Activated CD4-positive, alpha-beta T cell treated with anti-CD3 and anti-CD28 coated beads, Interleukin-2, amount 50 U/mL, for 48 hours (primary cell): ENCODE results near the gene COPZ1.
"Not testable (repeated sequence)": the region's sequence is repeated elsewhere in the genome, so short reads cannot be mapped to it uniquely, and the experiment has no call there.

Source experiments
- DNase-seq, 2 experiments: peaks; one replicate each; pipeline ENCODE4 v3.0.0-alpha.2; 2020

The COPZ1 gene

DNA sequence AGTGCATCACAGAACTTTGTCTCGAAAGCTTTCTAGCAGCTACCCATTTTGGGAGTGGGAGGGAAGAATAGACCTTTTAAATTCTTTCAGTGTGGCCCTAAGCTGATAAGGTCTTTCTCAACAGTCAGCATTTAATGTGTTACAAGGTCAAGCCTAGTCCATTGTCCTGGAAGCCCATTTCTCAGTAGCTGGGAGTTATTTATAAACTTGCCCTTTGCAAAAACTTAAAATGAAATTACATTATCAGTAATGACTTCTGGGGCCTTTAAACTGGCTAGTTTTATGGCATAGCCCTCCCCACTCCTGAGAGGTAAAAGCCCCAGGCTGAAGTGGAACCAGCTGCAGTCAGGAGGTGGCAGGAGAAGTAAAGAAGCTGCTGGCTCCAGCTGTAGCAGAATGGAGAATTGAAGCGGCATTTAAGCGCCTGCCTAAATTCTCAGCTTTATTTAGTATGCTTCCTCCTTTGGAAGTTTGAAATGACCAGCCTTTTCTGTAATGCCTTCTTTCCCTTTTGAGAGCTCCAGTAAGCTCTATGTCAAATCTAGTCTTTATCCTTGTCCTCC is 12.4 kb downstream of the COPZ1 start:
- DNase-seq = no peak

DNA sequence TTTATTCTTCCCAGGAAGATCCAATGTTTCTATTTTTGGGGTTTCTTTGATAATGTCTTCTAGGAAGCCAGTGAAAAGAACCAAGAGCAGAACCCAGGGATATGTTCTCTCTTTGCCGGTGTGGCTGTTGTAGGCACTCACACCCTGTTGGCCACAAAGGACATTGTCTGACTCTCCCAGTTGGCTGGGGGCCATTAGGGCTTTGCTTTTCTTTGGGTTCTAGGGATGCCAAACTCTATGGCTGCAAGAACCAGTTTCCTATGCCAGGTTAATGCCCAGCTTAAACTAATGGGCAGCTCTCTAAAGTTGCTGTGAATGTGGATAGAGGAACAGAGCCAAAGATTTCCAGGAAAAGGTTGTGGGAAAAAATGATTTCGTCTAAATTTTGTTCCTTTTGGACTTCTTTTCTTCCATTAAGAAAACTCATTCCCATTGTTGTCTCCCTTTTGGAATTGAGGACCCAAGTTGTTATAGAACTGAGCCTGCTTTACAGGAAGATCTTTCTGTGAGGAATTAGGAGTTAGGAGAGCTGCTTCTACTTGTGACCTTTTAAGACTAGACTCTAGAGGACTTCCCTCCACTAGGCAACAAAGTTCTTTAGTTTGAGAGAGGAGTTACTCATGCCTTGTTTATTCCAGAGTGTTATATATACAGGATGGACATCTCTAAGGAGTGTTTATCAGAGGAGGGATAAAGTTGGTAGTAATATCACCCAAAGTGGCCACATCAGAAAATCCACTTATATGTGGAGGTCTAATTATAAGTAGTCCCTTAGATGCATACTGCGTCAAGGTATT is 13.1 kb downstream of the COPZ1 start:
- DNase-seq = no peak

DNA sequence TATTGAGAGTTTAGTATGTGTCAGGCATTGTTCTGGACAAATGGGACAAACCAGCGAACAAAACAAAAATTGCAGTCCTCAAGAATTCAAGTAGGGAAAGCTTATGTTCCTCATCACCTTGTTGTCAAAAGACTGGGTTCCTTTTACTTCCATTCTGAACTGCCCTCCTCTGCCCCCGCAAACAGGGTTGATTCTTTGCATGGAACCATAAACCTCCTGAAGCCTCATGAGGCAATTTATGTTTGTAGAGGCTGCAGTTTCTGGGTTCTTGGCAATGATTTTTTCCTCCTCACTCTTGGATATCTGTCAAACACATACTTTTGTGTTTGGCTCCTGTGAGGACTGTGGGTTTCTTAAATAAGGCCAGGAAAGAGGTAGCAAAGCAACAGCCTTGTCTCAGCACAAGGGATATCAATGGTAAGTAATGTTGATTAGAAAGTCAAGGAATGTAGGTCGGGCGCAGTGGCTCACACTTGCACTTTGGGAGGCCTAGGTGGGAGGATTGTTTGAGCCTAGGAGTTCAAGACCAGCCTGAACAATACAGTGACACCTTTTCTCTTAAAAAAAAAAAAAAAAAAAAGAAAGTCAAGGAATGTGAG is 13.9 kb downstream of the COPZ1 start:
- DNase-seq = no peak

DNA sequence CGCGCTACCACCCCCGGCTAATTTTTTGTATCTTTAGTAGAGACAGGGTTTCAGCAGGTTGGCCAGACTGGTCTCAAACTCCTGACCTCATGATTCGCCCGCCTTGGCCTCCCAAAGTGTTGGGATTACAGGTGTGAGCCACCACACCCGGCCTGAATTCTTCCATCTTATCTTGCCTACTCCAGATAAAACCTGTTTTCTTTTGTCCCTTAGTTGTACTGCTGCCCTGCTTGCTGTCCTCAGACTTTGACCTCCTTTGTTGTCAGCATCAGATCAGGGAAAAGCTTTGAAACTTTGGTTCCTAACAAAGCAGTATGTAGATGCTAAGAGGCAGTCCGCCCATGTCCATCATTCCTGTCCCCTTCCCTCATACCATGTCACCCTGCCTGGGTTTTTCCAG is 15.9 kb downstream of the COPZ1 start:
- no peak for DNase-seq

DNA sequence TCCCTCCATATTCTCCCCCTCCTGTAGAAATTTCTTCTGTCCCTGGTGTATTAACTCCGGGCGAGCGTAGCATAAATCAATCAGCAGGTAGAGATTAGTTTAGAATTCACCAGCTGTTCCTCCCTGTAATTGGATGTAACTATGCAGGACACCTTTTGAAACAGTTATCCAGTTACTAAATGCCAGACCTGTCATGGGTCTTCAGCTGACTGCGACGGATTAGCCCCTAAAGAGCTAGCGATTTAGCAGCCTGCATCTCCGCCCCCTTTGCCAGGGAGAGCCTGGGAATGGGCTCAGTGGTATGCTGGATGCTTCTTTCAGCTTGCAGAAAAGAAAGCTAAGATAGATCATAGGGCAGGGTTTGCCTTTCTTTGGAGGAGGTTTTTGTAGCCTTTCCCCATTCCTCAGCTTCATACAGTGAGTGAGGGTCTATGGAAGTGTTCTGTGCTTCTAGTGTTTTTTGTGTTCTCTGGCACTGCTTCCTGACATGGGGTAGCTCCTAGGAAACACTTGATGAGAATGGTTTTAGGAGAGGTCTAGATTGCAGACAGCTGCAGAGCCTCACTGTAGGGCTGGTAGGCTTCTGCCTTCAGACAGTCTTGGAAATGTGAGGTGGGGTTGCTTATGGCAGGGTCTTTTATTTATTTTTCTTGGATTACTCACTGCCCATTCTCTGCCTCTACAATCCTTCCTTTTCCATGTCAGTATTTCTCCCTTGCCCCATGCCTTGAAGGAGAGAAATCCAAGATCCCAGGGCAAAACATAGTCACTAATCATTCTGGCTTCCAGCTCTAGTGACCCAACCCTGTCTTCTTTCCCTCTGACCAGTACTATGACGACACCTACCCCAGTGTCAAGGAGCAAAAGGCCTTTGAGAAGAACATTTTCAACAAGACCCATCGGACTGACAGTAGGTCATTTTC is 16.7 kb downstream of the COPZ1 start:
- no peak for DNase-seq

DNA sequence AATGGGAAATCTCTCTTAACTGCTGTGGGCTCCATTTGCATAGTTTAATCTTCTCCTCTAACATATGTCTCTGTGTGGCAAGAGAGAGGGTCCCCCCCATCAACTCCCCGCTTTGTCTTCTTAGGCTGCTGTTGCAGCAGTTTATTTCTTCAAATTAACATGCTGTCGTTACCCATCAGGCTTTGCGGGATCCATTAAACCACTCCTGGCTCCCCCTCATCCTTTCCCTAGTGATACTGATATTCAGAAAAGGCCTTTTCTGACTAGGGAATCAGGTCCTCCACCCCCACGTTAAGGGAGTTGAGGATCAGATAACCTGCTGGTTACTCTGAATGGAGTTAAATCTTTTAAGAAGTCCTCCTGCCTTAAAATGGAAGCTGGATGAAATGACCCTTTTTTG is 24.1 kb downstream of the COPZ1 start:
- DNase-seq = no peak

DNA sequence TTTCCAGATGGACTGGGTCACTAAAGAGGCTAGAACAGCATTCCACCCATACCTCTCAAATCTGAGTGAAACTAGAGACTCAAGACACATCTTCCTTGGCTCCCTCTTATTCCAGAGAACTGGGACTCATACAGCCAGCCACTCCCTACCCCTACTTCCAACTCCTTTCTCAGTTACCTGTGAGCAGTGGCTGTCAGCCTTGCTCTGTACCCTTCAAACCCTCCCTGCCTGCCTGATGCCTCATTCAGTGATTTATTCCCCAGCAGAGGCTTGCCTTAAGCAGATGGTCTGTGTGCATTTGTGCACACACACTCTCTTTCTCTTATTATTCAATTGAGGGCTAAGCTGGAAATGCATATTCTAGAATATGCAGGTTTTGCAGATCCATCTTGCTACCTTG is 24.7 kb downstream of the COPZ1 start:
- DNase-seq = no peak

DNA sequence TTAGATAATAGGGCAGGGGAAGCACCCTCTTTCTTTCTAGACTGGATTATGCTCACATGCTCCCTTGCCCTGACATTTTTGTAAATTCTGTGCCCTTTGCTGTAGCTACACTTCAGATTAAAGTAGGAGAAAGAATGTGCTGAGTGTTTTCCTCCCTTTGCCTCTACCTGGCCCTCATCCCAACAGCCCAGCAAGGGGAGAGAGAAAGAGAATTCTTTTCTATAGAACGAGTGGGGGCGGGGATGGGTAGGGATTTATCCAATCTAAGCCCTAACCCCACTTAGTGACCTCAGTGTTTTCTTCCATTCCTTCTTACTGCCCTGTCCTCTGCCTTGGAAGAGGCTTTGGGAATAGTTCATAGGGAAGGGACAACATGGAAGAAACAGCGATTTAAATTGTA is 25.8 kb downstream of the COPZ1 start:
- DNase-seq = no peak

DNA sequence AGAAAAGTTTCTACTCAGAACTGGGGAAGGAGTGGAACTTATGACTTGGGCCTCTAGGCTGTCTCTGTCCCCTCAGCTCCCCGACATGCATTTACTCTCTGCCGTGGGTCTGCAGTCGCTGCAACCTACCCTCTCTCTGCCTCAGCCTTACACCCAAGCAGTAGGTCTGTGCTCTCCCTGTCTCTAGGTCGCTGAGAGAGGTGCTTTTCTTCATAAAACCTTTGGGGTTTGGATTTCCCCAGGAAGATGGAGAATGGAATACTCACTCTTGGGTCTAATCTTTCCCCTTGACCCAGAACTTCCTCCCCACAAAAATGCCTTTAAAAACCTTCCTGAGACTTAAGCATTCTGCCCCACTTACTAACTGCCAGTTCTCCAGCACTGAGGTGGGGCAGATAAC is 26.4 kb downstream of the COPZ1 start:
- DNase-seq = no peak

DNA sequence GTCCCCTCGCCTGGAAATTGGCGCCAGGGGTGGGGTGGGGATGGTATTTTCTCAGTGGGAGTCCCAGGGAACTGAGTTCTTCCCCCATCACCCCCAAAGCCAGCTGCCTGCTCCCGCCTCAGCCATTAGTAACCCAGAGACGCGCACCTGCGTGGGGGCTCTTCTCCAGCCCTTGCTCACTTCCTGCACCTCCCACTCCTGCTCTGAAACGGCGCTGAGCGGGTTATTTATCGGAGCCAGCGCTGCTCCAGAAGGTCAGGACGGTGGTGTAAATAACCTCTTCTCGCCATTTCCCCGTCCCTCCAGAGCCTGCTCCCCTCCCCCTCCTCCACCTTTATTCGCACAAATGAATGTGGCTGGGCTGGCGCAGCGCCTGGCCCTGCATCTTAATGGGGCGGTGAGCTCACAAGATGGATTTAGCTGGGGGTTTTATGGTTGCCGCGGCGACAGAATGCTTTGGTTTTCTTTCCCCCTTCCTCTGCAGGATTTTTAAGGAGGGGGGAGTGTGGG is 27.1 kb downstream of the COPZ1 start:
- DNase-seq = peak; percentile 40 to 50

DNA sequence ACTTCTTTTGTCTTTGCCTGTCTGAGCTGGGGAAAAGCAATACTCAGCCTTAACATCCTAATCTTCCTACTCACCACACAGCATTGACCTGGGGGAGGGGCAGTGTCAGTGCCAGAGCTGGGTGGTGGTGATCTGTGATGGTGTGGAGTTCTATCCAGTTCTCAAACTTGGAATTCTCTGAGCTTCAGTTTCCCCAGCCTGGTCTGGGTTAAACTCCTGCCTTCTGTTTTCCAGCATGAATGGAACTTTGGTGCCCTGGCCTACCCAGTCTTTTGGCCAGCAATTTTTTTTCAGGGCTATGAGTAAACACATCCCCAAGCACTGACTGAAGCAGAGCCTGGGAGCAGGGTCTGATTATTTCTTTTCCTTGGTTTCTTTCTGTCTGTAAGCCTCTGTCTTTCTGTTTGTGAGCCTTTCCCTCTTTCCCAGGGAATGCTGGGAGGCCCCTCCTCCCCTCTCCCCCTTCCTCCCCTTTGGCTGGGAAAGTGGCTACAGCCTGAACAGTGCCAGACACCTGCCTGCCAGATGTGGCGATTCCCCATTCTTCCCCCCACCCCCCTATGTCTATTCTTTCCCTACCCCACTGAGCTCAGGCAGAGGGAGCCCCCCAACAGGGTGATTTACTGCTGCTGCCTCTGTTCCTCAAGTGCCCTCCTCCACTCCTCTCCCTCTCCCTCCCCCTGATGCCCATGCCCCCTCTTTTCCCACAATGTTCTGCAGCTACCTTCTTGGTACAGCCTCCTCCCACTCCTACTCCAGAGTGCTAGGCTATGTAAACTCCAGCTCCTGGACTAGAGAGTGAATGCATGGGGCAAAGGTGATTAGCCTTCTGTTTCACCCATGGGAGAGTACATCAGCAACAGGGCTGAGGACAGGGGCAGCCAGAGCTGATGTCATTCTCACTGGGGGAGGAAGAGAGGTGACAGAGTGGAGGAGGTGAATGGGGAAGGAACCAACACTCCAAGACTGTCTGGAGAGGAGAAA is 28.3 kb downstream of the COPZ1 start:
- DNase-seq = no peak

DNA sequence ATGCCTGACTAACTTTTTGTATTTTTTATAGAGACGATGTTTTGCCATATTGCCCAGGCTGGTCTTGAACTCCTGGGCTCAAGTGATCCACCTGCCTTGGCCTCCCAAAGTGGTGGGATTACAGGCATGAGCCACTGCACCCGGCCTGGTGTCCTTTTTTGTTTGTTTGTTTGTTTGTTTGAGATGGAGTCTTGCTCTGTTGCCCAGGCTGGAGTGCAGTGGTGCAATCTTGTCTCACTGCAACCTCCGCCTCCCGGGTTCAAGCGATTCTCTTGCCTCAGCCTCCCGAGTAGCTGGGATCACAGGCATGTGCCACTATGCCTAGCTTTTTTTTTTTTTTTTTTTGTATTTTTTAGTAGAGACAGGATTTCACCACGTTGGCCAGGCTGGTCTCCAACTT is 29.3 kb downstream of the COPZ1 start:
- DNase-seq = not testable (repeated sequence)

DNA sequence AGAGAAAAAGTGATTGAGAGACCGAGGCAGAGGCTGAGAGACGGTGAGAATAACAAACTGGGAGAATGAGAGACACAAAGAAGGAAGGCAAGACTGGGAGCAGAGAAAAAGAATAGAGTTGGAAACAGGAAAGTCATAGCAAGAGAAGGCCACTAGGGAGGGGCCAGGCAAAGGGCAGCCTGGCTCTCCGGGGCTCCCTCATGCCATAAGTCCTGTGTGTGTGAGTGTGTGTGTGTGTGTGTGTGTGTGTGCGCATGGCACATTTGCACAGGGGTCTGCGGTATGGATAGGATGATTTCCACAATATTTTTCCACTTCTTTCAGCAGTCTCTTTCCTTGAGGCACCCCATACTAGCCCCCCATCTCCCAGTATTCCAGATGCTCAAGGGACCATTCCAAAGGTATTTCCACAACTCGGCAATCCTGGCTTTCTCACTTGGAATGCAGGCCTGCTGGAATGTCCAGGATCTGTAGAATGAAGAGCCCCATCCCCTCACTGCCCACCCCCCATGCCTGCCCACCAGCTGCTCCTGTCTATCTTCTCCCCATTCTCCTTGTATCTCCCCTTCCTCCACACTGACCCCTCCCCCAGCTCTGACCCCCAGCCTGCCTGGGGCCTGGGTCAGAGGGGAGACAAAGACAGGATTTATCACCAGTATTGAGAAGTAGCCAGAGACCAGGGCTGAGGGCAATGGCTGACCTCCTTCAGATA is 30.3 kb downstream of the COPZ1 start:
- no peak for DNase-seq

DNA sequence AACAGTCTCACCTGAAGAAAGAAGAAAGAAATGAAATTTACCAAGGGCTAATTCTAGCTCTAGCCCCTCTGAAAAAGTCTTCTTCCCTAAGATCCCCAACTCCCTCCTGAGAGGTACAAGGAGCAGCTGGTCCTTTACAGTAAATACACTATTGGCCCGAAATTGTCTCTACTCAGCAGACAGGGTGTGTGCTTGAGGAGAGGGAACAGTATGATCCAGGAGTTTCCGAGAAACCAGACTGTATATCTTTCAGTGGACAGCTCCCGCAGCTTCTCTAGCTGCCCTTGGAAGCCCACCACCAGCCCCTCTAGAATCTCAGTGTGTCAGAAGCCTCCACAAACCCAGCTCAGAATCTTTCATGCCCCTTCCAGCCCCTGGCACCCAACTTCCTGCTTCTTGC is 31.3 kb downstream of the COPZ1 start:
- DNase-seq = no peak

DNA sequence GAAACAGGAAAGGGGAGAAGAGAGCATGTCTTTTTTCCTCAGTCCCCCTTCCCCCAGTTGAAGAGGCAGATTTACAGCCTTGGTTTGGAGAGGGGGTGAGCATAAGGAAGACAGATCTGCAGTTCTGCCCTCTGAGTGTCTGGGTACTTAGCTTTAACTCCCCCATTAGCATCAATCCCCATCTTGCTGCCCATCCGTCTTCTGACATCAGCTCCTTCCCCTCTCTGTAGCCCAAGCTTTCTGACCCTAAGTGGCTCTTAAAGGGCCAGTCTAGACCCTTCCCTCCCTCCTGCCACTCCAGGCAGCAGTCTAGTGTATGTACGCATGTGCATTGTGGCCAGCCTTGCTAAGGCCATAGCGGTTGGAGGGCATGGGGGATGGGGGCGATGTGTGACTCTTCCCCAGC is 32.0 kb downstream of the COPZ1 start:
- DNase-seq = no peak

DNA sequence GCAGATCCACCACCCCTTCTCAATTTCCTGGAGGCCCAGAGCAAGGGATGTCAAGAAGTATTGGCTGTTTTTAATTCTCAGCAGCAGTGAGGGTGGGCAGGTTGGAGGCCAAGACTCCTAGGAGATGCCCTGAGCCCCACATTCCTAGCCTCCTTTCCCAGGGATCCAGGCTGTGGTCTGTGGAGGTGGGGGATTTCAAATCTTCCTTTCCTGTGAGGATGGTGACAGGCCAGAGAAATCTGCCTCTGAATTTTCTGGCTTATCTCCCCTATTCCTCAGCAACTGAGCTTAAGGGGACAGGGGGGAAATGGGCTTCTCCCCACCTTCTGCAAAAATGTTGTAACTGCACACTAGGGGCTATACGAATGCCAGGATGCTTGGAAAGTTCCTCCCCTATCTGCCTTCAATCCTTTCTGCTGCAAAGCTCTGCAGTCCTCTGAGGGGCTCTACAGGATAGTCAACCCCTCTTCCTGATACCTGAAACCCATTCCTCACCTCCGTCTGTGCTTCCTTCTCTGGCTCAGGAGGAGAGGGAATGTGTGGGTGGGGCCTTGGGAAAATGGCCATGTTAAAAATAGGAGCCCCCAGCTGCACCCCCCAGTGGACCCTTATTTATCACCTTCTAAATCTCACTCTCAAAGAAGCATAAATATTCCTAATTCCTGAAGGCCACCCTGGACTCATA is 32.7 kb downstream of the COPZ1 start:
- DNase-seq = no peak

DNA sequence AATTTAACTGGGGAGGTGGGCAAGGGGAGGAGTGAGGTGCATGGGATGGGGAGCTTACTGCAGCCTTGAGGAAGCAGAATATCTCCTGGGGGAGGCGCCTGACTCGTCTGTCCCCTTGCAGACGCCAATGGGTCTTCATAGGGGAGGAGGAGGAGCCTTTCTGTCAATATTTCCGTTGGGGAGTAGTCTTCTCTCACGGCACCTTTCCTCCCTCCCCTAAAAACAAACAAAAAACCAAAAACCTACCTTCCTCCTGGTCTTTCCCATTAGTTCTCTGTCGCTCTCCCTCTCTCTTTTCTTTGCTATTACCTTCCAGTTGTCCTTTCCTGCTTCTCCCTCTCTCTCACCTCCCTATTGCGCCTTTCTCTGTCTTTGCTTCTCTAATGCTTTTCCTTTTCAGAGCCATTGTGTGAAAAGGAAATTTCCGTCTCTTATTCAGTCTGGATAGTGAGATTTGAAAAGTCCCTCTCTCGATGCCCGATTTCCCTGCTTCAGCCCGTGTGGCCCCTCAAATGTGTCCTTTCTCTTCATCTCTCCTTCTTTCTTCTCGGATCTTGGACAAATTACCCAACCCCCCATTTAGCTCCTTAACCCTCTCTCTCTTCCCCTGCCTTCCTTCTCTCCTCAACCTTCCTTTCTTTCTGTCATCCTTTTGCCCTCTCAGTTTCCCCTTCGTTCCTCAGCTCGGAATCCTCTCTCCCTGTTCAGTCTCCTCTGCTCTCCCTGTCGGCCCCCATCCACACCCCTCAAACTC is 33.4 kb downstream of the COPZ1 start:
- DNase-seq = peak; percentile 37 to 54

DNA sequence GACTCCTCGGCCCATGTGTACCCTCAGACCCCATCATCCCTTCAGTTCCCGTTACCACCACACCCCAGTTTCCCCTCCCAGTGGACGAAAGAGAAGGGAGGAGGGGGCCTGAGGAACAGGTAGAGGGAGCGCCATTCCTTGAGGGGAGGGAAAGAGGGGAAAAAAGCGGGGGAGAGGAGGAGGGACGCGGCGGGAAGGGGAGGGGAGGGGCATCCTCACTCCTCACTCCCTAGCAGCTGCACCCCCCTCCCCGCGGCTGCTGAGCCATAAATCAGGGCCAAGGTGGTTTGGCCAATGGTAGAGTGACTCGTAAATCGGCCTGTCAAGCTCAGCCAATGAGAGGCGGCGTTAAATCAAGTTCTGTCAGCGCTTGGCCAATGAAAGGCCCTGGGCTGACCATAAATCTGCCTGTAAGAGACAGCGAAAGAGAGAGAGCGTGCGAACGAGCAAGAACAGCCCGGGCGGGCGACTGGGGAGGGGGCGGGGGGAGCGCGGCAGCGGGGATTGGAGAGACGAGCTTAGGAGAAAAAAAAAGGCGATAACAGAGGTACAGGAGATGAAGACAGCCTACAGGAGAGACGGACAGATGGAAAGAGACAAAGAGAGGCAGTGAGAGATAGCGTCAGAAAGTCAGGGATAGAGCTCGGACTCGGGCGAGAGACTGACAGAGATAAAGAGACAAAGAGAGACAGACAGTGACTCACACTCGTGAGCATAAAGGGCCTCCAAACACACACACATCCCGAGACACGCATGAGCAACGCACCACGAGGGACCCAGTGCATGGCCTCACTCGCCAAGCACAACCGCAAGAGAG is 34.2 kb downstream of the COPZ1 start:
- peak; percentile 90 to 93 for DNase-seq
